Mammary epithelial cell (primary cell): ENCODE measurements around the gene PDZD4.

Experiments
- EZH2 ChIP-seq: IDR thresholded peaks from 2 replicates; pipeline ENCODE4 v1.6.1; 2012; ENCODE audit warnings: low read length, inconsistent platforms, borderline replicate concordance
- TF ChIP-seq, protein P1 (sequence below), 2 donors: IDR thresholded peaks in 1 of 2; conservative IDR thresholded peaks in 1 of 2; 2 replicates each; pipeline ENCODE4 v1.5.1; 2011 to 2012; ENCODE audit warnings: inconsistent platforms in 2 of 2, low read length in 2 of 2, mild to moderate bottlenecking in 2 of 2, control low read depth in 1 of 2, low read depth in 1 of 2; ENCODE audit not compliant: insufficient read depth in 1 of 2; ENCODE audit errors: extremely low read depth in 1 of 2

DNA sequence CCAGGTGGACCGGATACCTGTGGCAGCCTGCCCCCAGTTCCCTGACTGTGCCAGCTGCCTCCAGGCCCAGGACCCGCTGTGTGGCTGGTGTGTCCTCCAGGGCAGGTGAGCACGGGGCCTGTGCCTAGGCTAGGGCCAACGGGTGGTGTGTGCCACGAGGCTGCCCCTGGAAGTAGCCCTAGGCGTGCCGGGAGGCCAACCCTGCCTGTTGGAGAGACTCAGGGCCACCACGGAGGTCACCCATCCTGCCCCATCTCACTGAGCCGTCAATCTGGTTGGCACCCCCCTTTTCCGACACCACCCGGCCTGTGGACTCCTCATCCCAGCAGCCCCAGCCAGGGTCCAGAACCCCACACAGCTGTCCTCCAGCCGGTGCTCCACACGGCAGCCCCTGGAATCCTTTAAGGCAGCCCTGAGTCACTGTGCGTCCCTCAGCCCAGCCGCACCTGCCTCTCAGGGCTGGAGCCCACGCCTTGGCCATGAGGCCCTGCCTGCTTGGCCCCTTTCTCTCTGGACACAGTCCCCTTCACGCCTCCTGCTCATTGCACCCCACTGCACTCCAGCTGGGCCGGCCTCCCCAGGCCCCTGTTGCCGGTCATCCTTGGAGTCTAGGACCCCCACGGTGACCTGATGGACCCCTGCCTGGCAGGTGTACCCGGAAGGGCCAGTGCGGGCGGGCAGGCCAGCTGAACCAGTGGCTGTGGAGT lies 61.0 kb downstream of the PDZD4 start:
- TF ChIP-seq, protein P1, sequence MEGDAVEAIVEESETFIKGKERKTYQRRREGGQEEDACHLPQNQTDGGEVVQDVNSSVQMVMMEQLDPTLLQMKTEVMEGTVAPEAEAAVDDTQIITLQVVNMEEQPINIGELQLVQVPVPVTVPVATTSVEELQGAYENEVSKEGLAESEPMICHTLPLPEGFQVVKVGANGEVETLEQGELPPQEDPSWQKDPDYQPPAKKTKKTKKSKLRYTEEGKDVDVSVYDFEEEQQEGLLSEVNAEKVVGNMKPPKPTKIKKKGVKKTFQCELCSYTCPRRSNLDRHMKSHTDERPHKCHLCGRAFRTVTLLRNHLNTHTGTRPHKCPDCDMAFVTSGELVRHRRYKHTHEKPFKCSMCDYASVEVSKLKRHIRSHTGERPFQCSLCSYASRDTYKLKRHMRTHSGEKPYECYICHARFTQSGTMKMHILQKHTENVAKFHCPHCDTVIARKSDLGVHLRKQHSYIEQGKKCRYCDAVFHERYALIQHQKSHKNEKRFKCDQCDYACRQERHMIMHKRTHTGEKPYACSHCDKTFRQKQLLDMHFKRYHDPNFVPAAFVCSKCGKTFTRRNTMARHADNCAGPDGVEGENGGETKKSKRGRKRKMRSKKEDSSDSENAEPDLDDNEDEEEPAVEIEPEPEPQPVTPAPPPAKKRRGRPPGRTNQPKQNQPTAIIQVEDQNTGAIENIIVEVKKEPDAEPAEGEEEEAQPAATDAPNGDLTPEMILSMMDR (conservative IDR thresholded peaks at IDR 0.05 in 1 of 2, IDR thresholded peaks at IDR 0.05 in 1 of 2; ENCODE audit: extremely low read depth in 1 of 2, insufficient read depth in 1 of 2, low read depth in 1 of 2, low read length in 2 of 2) = no peak
- no peak for TF ChIP-seq EZH2
